Common myeloid progenitor, CD34-positive (primary cell): ENCODE results near the gene KIF21B.

Experiments used
- CTCF ChIA-PET: fragments of 350-600 bp; sonication (Branson Sonifier 250); formaldehyde crosslinking; loops from one replicate; lab custom pipeline; 2021; ENCODE audit warnings: antibody characterized with exemption; lab: Charles Lee
- POLR2A ChIA-PET: fragments of 350-600 bp; sonication (Branson Sonifier 250); formaldehyde crosslinking; loops from one replicate; lab custom pipeline; 2021; ENCODE audit warnings: antibody characterized with exemption; lab: Charles Lee
- DNase-seq, 3 donors: peaks; one replicate each; pipeline versions ENCODE4 v3.0.0 to v3.0.0-alpha.2; 2013
- H3K27ac ChIP-seq, 2 experiments: 1 replicate in 1 of 2; 2 replicates in 1 of 2; pipeline ENCODE4 v1.7.0; 2013; ENCODE audit warnings: inconsistent platforms in 2 of 2, low read length in 2 of 2, mild to moderate bottlenecking in 2 of 2, low read depth in 1 of 2, moderate library complexity in 1 of 2; ENCODE audit not compliant: severe bottlenecking in 2 of 2, insufficient read depth in 1 of 2, poor library complexity in 1 of 2
- H3K27me3 ChIP-seq, 5 experiments: replicated peaks in 2 of 5; 1 replicate in 3 of 5; 2 replicates in 2 of 5; pipeline versions ENCODE4 v1.6.1 to v1.7.0; 2013; ENCODE audit warnings: low read length in 4 of 5, mild to moderate bottlenecking in 2 of 5, moderate library complexity in 2 of 5, inconsistent platforms in 1 of 5; ENCODE audit not compliant: insufficient read depth in 5 of 5, control insufficient read depth in 4 of 5
- H3K36me3 ChIP-seq, 4 experiments: 1 replicate in 2 of 4; 2 replicates in 2 of 4; pipeline versions ENCODE4 v1.6.1 to v1.7.0; 2013; ENCODE audit warnings: low read length in 3 of 4, control low read depth in 1 of 4, mild to moderate bottlenecking in 1 of 4; ENCODE audit not compliant: control insufficient read depth in 4 of 4, insufficient read depth in 4 of 4
- H3K4me1 ChIP-seq, 4 experiments: 1 replicate in 3 of 4; 2 replicates in 1 of 4; pipeline versions ENCODE4 v1.6.1 to v1.7.1; 2013; ENCODE audit warnings: low read length in 3 of 4, mild to moderate bottlenecking in 3 of 4, control low read depth in 1 of 4, inconsistent platforms in 1 of 4, moderate library complexity in 1 of 4; ENCODE audit not compliant: control insufficient read depth in 4 of 4, insufficient read depth in 4 of 4; ENCODE audit errors: control extremely low read depth in 1 of 4
- H3K4me3 ChIP-seq, 7 experiments: 1 replicate in 4 of 7; 2 replicates in 3 of 7; pipeline versions ENCODE4 v1.5.1 to v1.7.0; 2013; ENCODE audit warnings: mild to moderate bottlenecking in 7 of 7, low read length in 6 of 7, moderate library complexity in 6 of 7, inconsistent platforms in 2 of 7, low read depth in 2 of 7, control low read depth in 1 of 7; ENCODE audit not compliant: insufficient read depth in 4 of 7, control insufficient read depth in 1 of 7; ENCODE audit errors: extremely low read depth in 1 of 7
- H3K9me3 ChIP-seq, 5 experiments: 1 replicate in 4 of 5; 2 replicates in 1 of 5; pipeline versions ENCODE4 v1.6.1 to v1.7.1; 2013; ENCODE audit warnings: low read length in 4 of 5, mild to moderate bottlenecking in 2 of 5, inconsistent platforms in 1 of 5, low read depth in 1 of 5, moderate library complexity in 1 of 5; ENCODE audit not compliant: control insufficient read depth in 4 of 5, insufficient read depth in 2 of 5; ENCODE audit errors: control extremely low read depth in 1 of 5
- WGBS: methylation state at CpG from one replicate; pipeline ENCODE4 v1.1.5; 2013; ENCODE audit not compliant: insufficient coverage; 5-methylcytosine and 5-hydroxymethylcytosine counted together

KIF21B gene

GRCh38 chr1:200959411-200959921 is 64.0 kb downstream of the KIF21B start:
- POLR2A ChIA-PET, result no interaction called here
- WGBS, result 91% methylated on average over 10 of the region's 15 CpGs

GRCh38 chr1:200958597-200958996 is 64.9 kb downstream of the KIF21B start:
- ChIA-PET POLR2A (no interaction called here), CTCF (no interaction called here)
- H3K9me3 ChIP-seq, result no peaks in the 10 kb centered on the region
- H3K36me3 ChIP-seq, result no peaks in the 10 kb centered on the region
- no peaks in the 10 kb centered on the region for H3K4me1 ChIP-seq
- H3K27ac ChIP-seq, result no peak overlapping the region
- H3K4me3 ChIP-seq, result no peak overlapping the region
- 98% methylated on average over 8 of the region's 11 CpGs for WGBS
- peaks cover 0 to 2% (median 0%) of the 10 kb centered on the region in 5 experiments for H3K27me3 ChIP-seq
- no peak for DNase-seq

More at GRCh38 chr1:200959411-200959921, 64.0 kb downstream of the KIF21B start:
- CTCF ChIA-PET, result interaction anchor here (1.3 kb wide), 1 partner anchor 85 kb away, joined by 3 read pairs; no protein-coding TSS in a partner anchor
- Histone ChIP-seq H3K36me3 (no peaks in the 10 kb centered on the region), H3K27me3 (peaks cover 0 to 2% (median 0%) of the 10 kb centered on the region in 5 experiments), H3K4me1 (no peaks in the 10 kb centered on the region), H3K4me3 (no peak overlapping the region), H3K9me3 (no peaks in the 10 kb centered on the region), H3K27ac (no peak overlapping the region)
- no peak for DNase-seq

GRCh38 chr1:200954434-200954833 is 69.1 kb downstream of the KIF21B start:
- WGBS, result 100% methylated on average over 3 of the region's 3 CpGs
- Histone ChIP-seq H3K4me3 (no peak overlapping the region), H3K27me3 (peaks cover 0 to 2% (median 0%) of the 10 kb centered on the region in 5 experiments), H3K9me3 (peaks cover 0 to 2% (median 0%) of the 10 kb centered on the region in 5 experiments), H3K27ac (no peak overlapping the region), H3K36me3 (no peaks in the 10 kb centered on the region), H3K4me1 (no peaks in the 10 kb centered on the region)
- DNase-seq, result no peak
- ChIA-PET POLR2A (no interaction called here), CTCF (interaction anchor here (1.2 kb wide), 1 partner anchor 11 kb away, joined by 3 read pairs; no protein-coding TSS in a partner anchor)

DNA sequence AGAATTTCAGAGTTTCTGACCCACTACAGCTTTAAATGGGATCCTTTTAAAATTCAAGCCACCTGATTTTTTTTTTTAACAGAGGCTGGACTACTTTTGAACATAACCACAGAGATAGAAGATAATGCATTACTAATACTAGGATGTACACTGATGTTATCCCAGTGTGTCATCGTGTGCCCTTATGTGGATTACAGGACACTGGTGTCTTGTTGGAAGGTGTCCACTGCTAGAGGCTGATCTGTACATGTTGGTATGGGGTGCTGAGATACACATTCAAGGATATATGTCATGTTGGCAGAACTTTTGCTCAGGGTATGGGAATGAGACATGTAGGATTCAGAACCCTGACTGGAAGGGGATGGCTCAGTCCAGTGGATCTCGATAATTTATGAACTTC is 72.5 kb downstream of the KIF21B start:
- ChIA-PET CTCF (no interaction called here), POLR2A (no interaction called here)
- WGBS, result 87% methylated on average over 2 of the region's 2 CpGs
- Histone ChIP-seq H3K9me3 (peaks cover 0 to 16% (median 9%) of the 10 kb centered on the region in 5 experiments), H3K27me3 (no peaks in the 10 kb centered on the region), H3K36me3 (no peaks in the 10 kb centered on the region), H3K4me3 (no peak overlapping the region), H3K4me1 (no peaks in the 10 kb centered on the region), H3K27ac (no peak overlapping the region)
- DNase-seq, result no peak

- no peaks in the 10 kb centered on the region for H3K27me3 ChIP-seq
- H3K27ac ChIP-seq, result no peak overlapping the region
- H3K4me1 ChIP-seq, result no peaks in the 10 kb centered on the region
- ChIA-PET CTCF (no interaction called here), POLR2A (no interaction called here)
- no peak for DNase-seq
- peaks cover 0 to 16% (median 10%) of the 10 kb centered on the region in 5 experiments for H3K9me3 ChIP-seq
- H3K36me3 ChIP-seq, result no peaks in the 10 kb centered on the region
- no peak overlapping the region for H3K4me3 ChIP-seq
- WGBS, result 98% methylated on average over 7 of the region's 8 CpGs
Observed at GRCh38 chr1:200949626-200950025, 73.9 kb downstream of the KIF21B start.

- WGBS, result 83% methylated on average over 1 of the region's 3 CpGs
- no peak overlapping the region for H3K4me3 ChIP-seq
- ChIA-PET CTCF (no interaction called here), POLR2A (no interaction called here)
- no peaks in the 10 kb centered on the region for H3K36me3 ChIP-seq
- H3K27ac ChIP-seq, result no peak overlapping the region
- peaks cover 2 to 16% (median 12%) of the 10 kb centered on the region in 5 experiments for H3K9me3 ChIP-seq
- no peaks in the 10 kb centered on the region for H3K4me1 ChIP-seq
- peak in 1 of 3 donors; percentile 13 for DNase-seq
- H3K27me3 ChIP-seq, result no peaks in the 10 kb centered on the region
Observed at GRCh38 chr1:200947059-200947566, 76.4 kb downstream of the KIF21B start.

DNA sequence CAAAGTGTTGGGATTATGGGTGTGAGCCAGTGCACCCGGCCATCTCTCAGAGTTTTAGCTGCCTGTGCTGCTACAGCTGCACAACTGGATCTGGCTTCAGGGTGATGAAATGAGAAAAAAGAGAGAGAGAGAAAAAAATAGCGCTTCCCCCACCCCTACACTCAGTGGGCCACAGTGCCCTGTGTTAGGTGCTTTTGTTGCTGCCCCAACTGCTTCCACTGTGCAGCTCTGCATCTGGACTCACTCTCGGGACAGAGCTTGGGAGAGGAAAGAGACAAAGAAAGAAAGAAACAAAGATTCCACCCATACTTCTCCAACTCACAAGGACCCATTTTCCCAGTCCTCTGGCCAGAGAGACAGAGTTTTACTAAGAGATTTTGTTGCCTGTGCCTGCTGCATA is 78.4 kb downstream of the KIF21B start:
- Histone ChIP-seq H3K9me3 (peaks cover 4 to 25% (median 12%) of the 10 kb centered on the region in 5 experiments), H3K4me3 (no peak overlapping the region), H3K27me3 (no peaks in the 10 kb centered on the region), H3K27ac (no peak overlapping the region), H3K4me1 (no peaks in the 10 kb centered on the region), H3K36me3 (no peaks in the 10 kb centered on the region)
- ChIA-PET POLR2A (interaction anchor here (0.6 kb wide), 1 partner anchor 436 kb away, joined by 3 read pairs; no protein-coding TSS in a partner anchor), CTCF (interaction anchor here (0.7 to 1.7 kb wide), 2 partner anchors 11 to 1168 kb away, joined by 3 to 4 read pairs; no protein-coding TSS in a partner anchor)
- no CpG with 5 or more reads among the region's 3 CpGs for WGBS
- DNase-seq, result no peak
